Keratinocyte (primary cell): ENCODE results near the gene MIDN. TPM values are rescaled to one million over a fixed set of nuclear protein-coding genes. Genes with fewer than 3 reads are reported as not detected.

ENCODE experiments used
- DNase-seq: peaks from one replicate; pipeline ENCODE4 v3.0.0-alpha.2; 2011; ENCODE audit warnings: low read depth, missing footprints, low spot score
- FAIRE-seq: peaks from 2 replicates; lab custom pipeline; 2011; peaks lifted over from hg19 to GRCh38; lab: Jason Lieb, UNC
- H2AFZ ChIP-seq: 2 replicates; pipeline ENCODE4 v1.6.0; 2012; ENCODE audit warnings: low read length, control low read depth, inconsistent platforms; ENCODE audit not compliant: control insufficient read depth
- H3K27ac ChIP-seq: 2 replicates; pipeline ENCODE4 v1.5.1; 2011; ENCODE audit warnings: low read length; ENCODE audit not compliant: control insufficient read depth, insufficient read depth
- H3K27me3 ChIP-seq: 3 replicates; pipeline ENCODE4 v1.6.0; 2011; ENCODE audit warnings: low read length; ENCODE audit not compliant: control insufficient read depth, insufficient read depth; ENCODE audit errors: extremely low read depth
- H3K36me3 ChIP-seq, 2 experiments: 2 replicates in 1 of 2; 3 replicates in 1 of 2; pipeline ENCODE4 v1.5.1; 2011; ENCODE audit warnings: low read length in 2 of 2, mild to moderate bottlenecking in 1 of 2; ENCODE audit not compliant: control insufficient read depth in 2 of 2, insufficient read depth in 2 of 2; ENCODE audit errors: extremely low read depth in 1 of 2
- H3K4me1 ChIP-seq: 3 replicates; pipeline ENCODE4 v1.5.1; 2011; ENCODE audit warnings: low read length; ENCODE audit not compliant: control insufficient read depth, insufficient read depth; ENCODE audit errors: extremely low read depth
- H3K4me2 ChIP-seq: 3 replicates; pipeline ENCODE4 v1.6.0; 2011; ENCODE audit warnings: low read depth, low read length; ENCODE audit not compliant: control insufficient read depth, insufficient read depth; ENCODE audit errors: extremely low read depth
- H3K4me3 ChIP-seq, 3 experiments: fragments of 200-600 bp in 1 of 3; sonication (generic) in 1 of 3; 2 replicates in 2 of 3; 3 replicates in 1 of 3; pipeline ENCODE4 v1.5.1; 2011 to 2016; ENCODE audit warnings: low read length in 3 of 3, mild to moderate bottlenecking in 3 of 3, control low read depth in 2 of 3, inconsistent platforms in 1 of 3, low read depth in 1 of 3, mixed read lengths in 1 of 3, mixed run types in 1 of 3, moderate library complexity in 1 of 3; ENCODE audit not compliant: control insufficient read depth in 2 of 3, insufficient read depth in 2 of 3; ENCODE audit errors: extremely low read depth in 1 of 3
- H3K79me2 ChIP-seq: 2 replicates; pipeline ENCODE4 v1.6.0; 2012; ENCODE audit warnings: low read length; ENCODE audit not compliant: control insufficient read depth, insufficient read depth
- H3K9ac ChIP-seq: 3 replicates; pipeline ENCODE4 v1.6.0; 2011; ENCODE audit warnings: low read length; ENCODE audit not compliant: control insufficient read depth, insufficient read depth; ENCODE audit errors: extremely low read depth
- H3K9me1 ChIP-seq: 3 replicates; pipeline ENCODE4 v1.6.0; 2011; ENCODE audit warnings: low read length; ENCODE audit not compliant: control insufficient read depth, insufficient read depth; ENCODE audit errors: extremely low read depth
- H3K9me3 ChIP-seq: 2 replicates; pipeline ENCODE4 v1.5.1; 2012; ENCODE audit warnings: low read depth, low read length; ENCODE audit not compliant: control insufficient read depth
- H4K20me1 ChIP-seq: 3 replicates; pipeline ENCODE4 v1.6.0; 2011; ENCODE audit warnings: low read length; ENCODE audit not compliant: control insufficient read depth, insufficient read depth; ENCODE audit errors: extremely low read depth
- EZH2 ChIP-seq: IDR thresholded peaks from one replicate; pipeline ENCODE4 v1.6.1; 2012; ENCODE audit warnings: inconsistent platforms, mild to moderate bottlenecking, low read length, moderate library complexity
- dilution Hi-C: fragments of 300-500 bp; cut with MboI; formaldehyde crosslinking; loops from one replicate; pipeline ENCODE4 v1.7.0; 2020; ENCODE audit warnings: low sequenced_read_pairs; ENCODE audit not compliant: extremely low pct_ligation_motif_present
- polyA plus RNA-seq, 5 experiments: library from polyadenylated mRNA; depleted of rRNA in 3 of 5; stranded (reverse) in 3 of 5; stranded (forward) in 1 of 5; unstranded in 1 of 5; fragments of >200 nt; gene quantifications; 1 replicate in 1 of 5; 2 replicates in 3 of 5; 3 replicates in 1 of 5; pipeline versions ENCODE4 v1.2.1 to v1.2.3, GENCODE V29; 2011 to 2012; ENCODE audit warnings: missing spikeins in 2 of 5, low read depth in 1 of 5, low replicate concordance in 1 of 5
- TF ChIP-seq, protein P1 (sequence below), 3 experiments: IDR thresholded peaks in 1 of 3; conservative IDR thresholded peaks in 1 of 3; optimal IDR thresholded peaks in 1 of 3; 2 replicates in 2 of 3; 3 replicates in 1 of 3; pipeline versions ENCODE3 to v1.5.1; 2011; ENCODE audit warnings: low read length in 3 of 3, mild to moderate bottlenecking in 3 of 3, moderate library complexity in 2 of 3, control low read depth in 1 of 3, inconsistent platforms in 1 of 3; ENCODE audit not compliant: insufficient read depth in 2 of 3; ENCODE audit errors: extremely low read depth in 1 of 3

The MIDN gene
- polyA plus RNA-seq, 1 donor (not counting 4 experiments of a cell fraction or from before 2014, with no cell fraction given): 4.7 TPM

GRCh38 chr19:1234051-1234954, 14.1 kb upstream of the MIDN start:
- Histone ChIP-seq H3K79me2 (no peaks in the 10 kb centered on the region), H3K27ac (no peak overlapping the region), H3K4me2 (no peak overlapping the region), H3K36me3 (peaks cover 4 to 12% of the 10 kb centered on the region in 2 experiments), H3K9me1 (no peaks in the 10 kb centered on the region), H3K9ac (no peak overlapping the region), H3K27me3 (no peaks in the 10 kb centered on the region), H2AFZ (no peak overlapping the region), H4K20me1 (peaks cover 2% of the 10 kb centered on the region), H3K9me3 (no peaks in the 10 kb centered on the region), H3K4me3 (no peak overlapping the region), H3K4me1 (peaks cover 21% of the 10 kb centered on the region)
- dilution Hi-C loops: no loop called here
- DNase-seq (no peak), FAIRE-seq (no peak)
- no peak for TF ChIP-seq EZH2
- TF ChIP-seq, protein P1, sequence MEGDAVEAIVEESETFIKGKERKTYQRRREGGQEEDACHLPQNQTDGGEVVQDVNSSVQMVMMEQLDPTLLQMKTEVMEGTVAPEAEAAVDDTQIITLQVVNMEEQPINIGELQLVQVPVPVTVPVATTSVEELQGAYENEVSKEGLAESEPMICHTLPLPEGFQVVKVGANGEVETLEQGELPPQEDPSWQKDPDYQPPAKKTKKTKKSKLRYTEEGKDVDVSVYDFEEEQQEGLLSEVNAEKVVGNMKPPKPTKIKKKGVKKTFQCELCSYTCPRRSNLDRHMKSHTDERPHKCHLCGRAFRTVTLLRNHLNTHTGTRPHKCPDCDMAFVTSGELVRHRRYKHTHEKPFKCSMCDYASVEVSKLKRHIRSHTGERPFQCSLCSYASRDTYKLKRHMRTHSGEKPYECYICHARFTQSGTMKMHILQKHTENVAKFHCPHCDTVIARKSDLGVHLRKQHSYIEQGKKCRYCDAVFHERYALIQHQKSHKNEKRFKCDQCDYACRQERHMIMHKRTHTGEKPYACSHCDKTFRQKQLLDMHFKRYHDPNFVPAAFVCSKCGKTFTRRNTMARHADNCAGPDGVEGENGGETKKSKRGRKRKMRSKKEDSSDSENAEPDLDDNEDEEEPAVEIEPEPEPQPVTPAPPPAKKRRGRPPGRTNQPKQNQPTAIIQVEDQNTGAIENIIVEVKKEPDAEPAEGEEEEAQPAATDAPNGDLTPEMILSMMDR (optimal IDR thresholded peaks at IDR 0.05 in 1 of 3, IDR thresholded peaks at IDR 0.05 in 1 of 3, conservative IDR thresholded peaks at IDR 0.05 in 1 of 3; ENCODE audit: extremely low read depth in 1 of 3, insufficient read depth in 2 of 3, low read length in 3 of 3): no peak

DNA sequence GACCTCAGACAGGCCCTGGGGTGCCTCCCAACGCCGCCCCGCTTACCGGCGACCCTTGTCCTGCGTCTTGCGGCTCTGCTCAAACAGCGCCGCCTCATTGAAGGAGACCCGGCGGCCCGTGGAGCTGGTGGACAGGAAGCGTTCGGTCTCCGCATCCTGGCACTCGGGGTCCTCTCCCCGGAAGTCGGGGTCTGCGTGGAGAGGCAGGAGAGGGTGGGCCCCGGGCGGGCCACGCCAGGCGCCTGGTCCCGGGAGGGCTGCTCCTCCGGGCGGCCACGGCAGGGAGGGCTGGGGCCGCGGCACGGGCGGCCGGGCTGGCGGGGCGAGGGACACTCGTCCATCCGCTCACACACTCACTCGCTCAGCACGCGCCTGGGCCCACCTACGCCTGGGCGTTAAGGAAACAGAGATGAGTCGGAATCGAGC, 13.4 kb upstream of the MIDN start:
- Histone ChIP-seq H2AFZ (no peak overlapping the region), H3K27me3 (no peaks in the 10 kb centered on the region), H3K4me3 (no peak overlapping the region), H3K79me2 (no peaks in the 10 kb centered on the region), H3K36me3 (peaks cover 4 to 12% of the 10 kb centered on the region in 2 experiments), H3K9ac (no peak overlapping the region), H4K20me1 (peaks cover 2% of the 10 kb centered on the region), H3K4me1 (peaks cover 24% of the 10 kb centered on the region), H3K27ac (no peak overlapping the region), H3K4me2 (no peak overlapping the region), H3K9me3 (no peaks in the 10 kb centered on the region), H3K9me1 (no peaks in the 10 kb centered on the region)
- dilution Hi-C loops: no loop called here
- DNase-seq (no peak), FAIRE-seq (no peak)
- no peak for TF ChIP-seq EZH2
- TF ChIP-seq, protein P1 (optimal IDR thresholded peaks at IDR 0.05 in 1 of 3, IDR thresholded peaks at IDR 0.05 in 1 of 3, conservative IDR thresholded peaks at IDR 0.05 in 1 of 3; ENCODE audit: extremely low read depth in 1 of 3, insufficient read depth in 2 of 3, low read length in 3 of 3): no peak
